NB4 (cell line): Measurements from ENCODE around the gene FZD8.

Experiments used
- MYC ChIP-seq: IDR thresholded peaks from 2 replicates; pipeline ENCODE4 v1.6.1; 2011; ENCODE audit warnings: low read depth, low read length
- POLR2A ChIP-seq: IDR thresholded peaks from 2 replicates; pipeline ENCODE4 v1.6.1; 2011; ENCODE audit warnings: mild to moderate bottlenecking; ENCODE audit not compliant: insufficient read length; ENCODE audit errors: extremely low read depth
- TF ChIP-seq, protein P1 (sequence below): IDR thresholded peaks from one replicate; pipeline ENCODE4 v1.5.1; 2012; ENCODE audit warnings: low read depth, low read length

DNA sequence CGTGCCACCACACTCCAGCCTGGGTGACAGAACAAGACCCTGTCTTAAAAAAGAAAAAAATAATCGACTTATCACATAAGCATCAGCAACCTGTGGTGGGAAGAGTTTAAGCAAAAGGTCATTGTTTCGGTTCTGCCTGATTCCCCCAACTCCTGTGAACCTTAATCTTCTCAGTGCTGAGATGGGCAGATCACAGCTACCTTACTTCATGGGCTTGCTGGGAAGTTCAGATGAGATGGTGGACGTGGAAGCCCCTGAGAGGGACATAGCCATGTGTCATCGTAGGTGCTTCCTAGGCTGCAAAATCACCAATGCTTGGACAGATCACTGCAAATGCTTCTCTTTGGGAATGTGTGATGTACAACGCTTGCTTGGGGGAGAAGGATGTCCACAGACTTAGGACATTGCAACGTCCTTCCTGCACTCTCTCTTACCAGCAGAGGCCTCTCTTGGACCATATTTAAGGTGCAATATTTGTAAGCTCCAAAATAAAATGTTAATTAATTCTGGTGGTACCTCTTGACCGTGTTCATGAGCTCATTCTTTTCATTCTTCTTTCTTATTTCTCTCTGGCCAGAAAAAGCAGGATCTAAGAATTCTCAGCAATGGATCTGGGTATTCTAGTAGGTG lies 28.4 kb downstream of the FZD8 start:
- TF ChIP-seq POLR2A (no peak), MYC (no peak)
- TF ChIP-seq, protein P1, sequence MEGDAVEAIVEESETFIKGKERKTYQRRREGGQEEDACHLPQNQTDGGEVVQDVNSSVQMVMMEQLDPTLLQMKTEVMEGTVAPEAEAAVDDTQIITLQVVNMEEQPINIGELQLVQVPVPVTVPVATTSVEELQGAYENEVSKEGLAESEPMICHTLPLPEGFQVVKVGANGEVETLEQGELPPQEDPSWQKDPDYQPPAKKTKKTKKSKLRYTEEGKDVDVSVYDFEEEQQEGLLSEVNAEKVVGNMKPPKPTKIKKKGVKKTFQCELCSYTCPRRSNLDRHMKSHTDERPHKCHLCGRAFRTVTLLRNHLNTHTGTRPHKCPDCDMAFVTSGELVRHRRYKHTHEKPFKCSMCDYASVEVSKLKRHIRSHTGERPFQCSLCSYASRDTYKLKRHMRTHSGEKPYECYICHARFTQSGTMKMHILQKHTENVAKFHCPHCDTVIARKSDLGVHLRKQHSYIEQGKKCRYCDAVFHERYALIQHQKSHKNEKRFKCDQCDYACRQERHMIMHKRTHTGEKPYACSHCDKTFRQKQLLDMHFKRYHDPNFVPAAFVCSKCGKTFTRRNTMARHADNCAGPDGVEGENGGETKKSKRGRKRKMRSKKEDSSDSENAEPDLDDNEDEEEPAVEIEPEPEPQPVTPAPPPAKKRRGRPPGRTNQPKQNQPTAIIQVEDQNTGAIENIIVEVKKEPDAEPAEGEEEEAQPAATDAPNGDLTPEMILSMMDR: no peak
